ENCODE results near the gene NFE2L2. TPM values are rescaled to one million over a fixed set of nuclear protein-coding genes. Genes with fewer than 3 reads are reported as not detected.
"Not testable (repeated sequence)": the region's sequence is repeated elsewhere in the genome, so short reads cannot be mapped to it uniquely, and the experiment has no call there.

Gene NFE2L2
- total RNA-seq, 2 donors from 2014 or later = 68.2 to 84.1 TPM

- Histone ChIP-seq H3K27me3 (no peaks in the 10 kb centered on the region), H3K4me1 (no peaks in the 10 kb centered on the region), H3K27ac (no peak overlapping the region), H3K4me3 (no peak overlapping the region), H3K9me3 (no peaks in the 10 kb centered on the region), H3K36me3 (no peaks in the 10 kb centered on the region)
- DNase-seq (ENCODE audit: low spot score) = no peak
- TF ChIP-seq CTCF (IDR thresholded peaks at IDR 0.05) = no peak
Observed at GRCh38 chr2:177192788-177193187, 71.7 kb downstream of the NFE2L2 start.

- H3K36me3 ChIP-seq = no peaks in the 10 kb centered on the region
- TF ChIP-seq CTCF (IDR thresholded peaks at IDR 0.05) = no peak
- H3K27ac ChIP-seq = no peak overlapping the region
- H3K27me3 ChIP-seq = no peaks in the 10 kb centered on the region
- no peak for DNase-seq (ENCODE audit: low spot score)
- H3K9me3 ChIP-seq = no peaks in the 10 kb centered on the region
- no peak overlapping the region for H3K4me3 ChIP-seq
- no peaks in the 10 kb centered on the region for H3K4me1 ChIP-seq
Observed at GRCh38 chr2:177190941-177191340, 73.6 kb downstream of the NFE2L2 start.

GRCh38 chr2:177188482-177189469, 75.8 kb downstream of the NFE2L2 start:
- H3K4me3 ChIP-seq = no peak overlapping the region
- no peaks in the 10 kb centered on the region for H3K4me1 ChIP-seq
- H3K36me3 ChIP-seq = no peaks in the 10 kb centered on the region
- H3K27ac ChIP-seq = no peak overlapping the region
- DNase-seq (ENCODE audit: low spot score) = no peak
- no peaks in the 10 kb centered on the region for H3K27me3 ChIP-seq
- no peak for TF ChIP-seq CTCF (IDR thresholded peaks at IDR 0.05)
- H3K9me3 ChIP-seq = no peaks in the 10 kb centered on the region

GRCh38 chr2:177187631-177188312, 76.8 kb downstream of the NFE2L2 start:
- no peak for TF ChIP-seq CTCF (IDR thresholded peaks at IDR 0.05)
- Histone ChIP-seq H3K9me3 (no peaks in the 10 kb centered on the region), H3K4me3 (no peak overlapping the region), H3K27ac (no peak overlapping the region), H3K36me3 (no peaks in the 10 kb centered on the region), H3K27me3 (no peaks in the 10 kb centered on the region), H3K4me1 (no peaks in the 10 kb centered on the region)
- DNase-seq (ENCODE audit: low spot score) = no peak

- H3K27ac ChIP-seq; H3K36me3 ChIP-seq; H3K4me3 ChIP-seq; DNase-seq (ENCODE audit: low spot score); H3K9me3 ChIP-seq; H3K4me1 ChIP-seq; H3K27me3 ChIP-seq: not testable (repeated sequence)
Observed at GRCh38 chr2:177186038-177186437, 78.5 kb downstream of the NFE2L2 start.

- Histone ChIP-seq H3K4me3 (no peak overlapping the region), H3K27me3 (no peaks in the 10 kb centered on the region), H3K9me3 (no peaks in the 10 kb centered on the region), H3K4me1 (no peaks in the 10 kb centered on the region), H3K36me3 (no peaks in the 10 kb centered on the region), H3K27ac (no peak overlapping the region)
- TF ChIP-seq CTCF (IDR thresholded peaks at IDR 0.05) = no peak
- DNase-seq (ENCODE audit: low spot score) = no peak
Observed at GRCh38 chr2:177184606-177185005, 79.9 kb downstream of the NFE2L2 start.

All from right atrium auricular region (tissue), 2 donors.